ENCODE measurements around the gene RHBDL1. TPM values are rescaled to one million over a fixed set of nuclear protein-coding genes. Genes with fewer than 3 reads are reported as not detected.

RHBDL1 gene
- total RNA-seq, 1 donor from 2014 or later = 1.7 TPM

GRCh38 chr16:720447-720989 lies 45.0 kb downstream of the RHBDL1 start:
- Histone ChIP-seq H3K27ac (peak overlapping the region; percentile 84), H3K36me3 (no peaks in the 10 kb centered on the region), H3K4me1 (peaks cover 37% of the 10 kb centered on the region), H3K4me3 (peak overlapping the region; percentile 70 to 92), H3K9me3 (no peaks in the 10 kb centered on the region), H3K27me3 (no peaks in the 10 kb centered on the region)
- TF ChIP-seq CTCF (IDR thresholded peaks at IDR 0.05) (no peak), POLR2AphosphoS5 (IDR thresholded peaks at IDR 0.05; ENCODE audit: insufficient read depth in 1 of 2, low read depth in 1 of 2) (peak in 1 of 2 donors; percentile 32)
- intact Hi-C loops (cut with DNase I) = loop anchor here (5.0 kb wide), 1 partner anchor 67 kb away; the partner anchor contains the start of genes CHTF18 and RPUSD1
- no peak for DNase-seq (ENCODE audit: extremely low spot score in 2 of 2)

DNA sequence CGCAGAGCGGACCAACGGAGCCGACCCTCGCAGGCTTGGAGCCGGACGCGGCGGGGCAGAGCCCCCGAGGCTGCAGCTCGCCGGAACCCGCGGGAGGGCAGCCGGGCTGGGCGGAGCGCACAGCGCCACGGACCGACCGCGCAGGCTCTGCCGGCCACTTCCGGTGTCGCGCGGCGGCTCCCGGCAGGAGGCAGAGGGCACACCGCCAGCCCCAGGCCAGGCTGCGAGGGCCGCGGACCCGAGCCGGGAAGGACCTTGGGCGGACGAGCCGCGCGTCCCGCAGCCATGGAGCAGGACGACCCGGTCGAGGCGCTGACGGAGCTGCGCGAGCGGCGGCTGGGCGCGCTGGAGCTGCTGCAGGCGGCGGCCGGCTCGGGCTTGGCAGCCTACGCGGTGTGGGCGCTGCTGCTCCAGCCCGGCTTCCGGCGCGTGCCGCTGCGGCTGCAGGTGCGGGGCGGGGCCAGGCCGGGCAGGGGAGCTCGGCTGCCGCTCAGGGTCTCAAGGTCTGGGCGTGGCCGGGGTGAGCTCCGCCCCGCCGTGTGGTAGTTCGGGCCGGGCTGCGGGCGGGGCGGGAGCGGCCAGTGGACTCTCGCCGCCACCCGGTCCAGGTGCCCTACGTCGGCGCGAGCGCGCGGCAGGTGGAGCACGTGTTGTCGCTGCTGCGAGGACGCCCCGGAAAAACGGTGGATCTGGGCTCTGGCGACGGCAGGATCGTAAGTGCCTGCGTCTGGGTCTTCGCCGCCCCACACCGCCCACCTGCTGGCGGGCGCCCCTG lies 45.7 kb downstream of the RHBDL1 start, which contains the start of gene ANTKMT:
Gene ANTKMT, plus strand, starts transcription at position 157 of the 775 bp plus-strand sequence. Its CDS starts 129 bp downstream, at position 286.
- Histone ChIP-seq H3K9me3 (no peaks in the 10 kb centered on the region), H3K27me3 (no peaks in the 10 kb centered on the region), H3K4me3 (peak within 1 kb of the TSS; percentile 70 to 92), H3K27ac (peak within 1 kb of the TSS; percentile 84), H3K36me3 (no peaks in the 10 kb centered on the region), H3K4me1 (peaks cover 35% of the 10 kb centered on the region)
- peak in 1 of 3 experiments; percentile 17 for TF ChIP-seq CTCF (IDR thresholded peaks at IDR 0.05)
- no peak for TF ChIP-seq POLR2AphosphoS5 (IDR thresholded peaks at IDR 0.05; ENCODE audit: insufficient read depth in 1 of 2, low read depth in 1 of 2)
- peak in 1 of 2 donors; percentile 6 for TF ChIP-seq POLR2A (IDR thresholded peaks at IDR 0.05)
- intact Hi-C loops (cut with DNase I) = loop anchor here (5.0 kb wide), 1 partner anchor 66 kb away; the partner anchor contains the start of genes CHTF18 and RPUSD1
- no peak for DNase-seq (ENCODE audit: extremely low spot score in 2 of 2)

DNA sequence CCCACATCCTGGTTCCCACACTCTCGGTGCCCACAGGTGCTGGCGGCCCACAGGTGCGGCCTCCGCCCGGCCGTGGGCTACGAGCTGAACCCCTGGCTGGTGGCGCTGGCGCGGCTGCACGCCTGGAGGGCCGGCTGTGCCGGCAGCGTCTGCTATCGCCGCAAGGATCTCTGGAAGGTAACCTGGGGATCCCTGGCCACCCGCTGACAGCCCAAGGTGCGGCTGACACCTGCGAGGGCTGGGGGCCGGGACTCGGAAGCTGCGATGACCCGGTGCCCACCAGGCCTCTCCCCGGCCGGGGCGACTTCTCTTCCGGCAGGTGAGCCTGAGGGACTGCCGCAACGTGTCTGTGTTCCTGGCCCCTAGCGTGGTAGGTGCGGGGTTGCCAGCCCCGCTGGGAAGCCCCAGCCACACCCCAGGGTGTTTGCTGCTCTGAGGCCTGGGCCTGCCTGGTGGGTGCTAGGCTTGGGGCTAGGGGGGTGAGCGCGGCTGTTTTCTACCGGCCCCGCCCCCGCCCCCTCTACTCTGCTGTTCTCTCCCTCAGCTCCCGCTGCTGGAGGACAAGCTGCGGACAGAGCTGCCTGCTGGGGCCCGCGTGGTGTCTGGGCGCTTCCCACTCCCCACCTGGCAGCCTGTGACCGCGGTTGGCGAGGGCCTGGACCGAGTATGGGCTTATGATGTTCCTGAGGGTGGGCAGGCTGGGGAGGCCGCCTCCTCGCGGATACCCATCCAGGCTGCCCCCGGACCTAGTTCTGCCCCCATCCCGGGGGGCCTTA lies 46.5 kb downstream of the RHBDL1 start:
- Histone ChIP-seq H3K4me1 (peaks cover 36% of the 10 kb centered on the region), H3K27me3 (no peaks in the 10 kb centered on the region), H3K9me3 (no peaks in the 10 kb centered on the region), H3K4me3 (peak overlapping the region; percentile 70 to 92), H3K36me3 (no peaks in the 10 kb centered on the region), H3K27ac (peak overlapping the region; percentile 84)
- DNase-seq (ENCODE audit: extremely low spot score in 2 of 2) = no peak
- TF ChIP-seq CTCF (IDR thresholded peaks at IDR 0.05) = no peak
- no peak for TF ChIP-seq POLR2AphosphoS5 (IDR thresholded peaks at IDR 0.05; ENCODE audit: insufficient read depth in 1 of 2, low read depth in 1 of 2)
- TF ChIP-seq POLR2A (IDR thresholded peaks at IDR 0.05) = no peak
- intact Hi-C loops (cut with DNase I) = loop anchor here (5.0 kb wide), 1 partner anchor 65 kb away; the partner anchor contains the start of genes CHTF18 and RPUSD1

GRCh38 chr16:722835-723633 lies 47.6 kb downstream of the RHBDL1 start:
- DNase-seq (ENCODE audit: extremely low spot score in 2 of 2) = no peak
- peaks cover 47% of the 10 kb centered on the region for H3K4me1 ChIP-seq

More at GRCh38 chr16:722835-723633, 47.6 kb downstream of the RHBDL1 start:
- TF ChIP-seq CTCF (IDR thresholded peaks at IDR 0.05) = no peak
- no peak for TF ChIP-seq POLR2A (IDR thresholded peaks at IDR 0.05)
- no peak for TF ChIP-seq POLR2AphosphoS5 (IDR thresholded peaks at IDR 0.05; ENCODE audit: insufficient read depth in 1 of 2, low read depth in 1 of 2)
- H3K4me3 ChIP-seq = no peak overlapping the region
- H3K27ac ChIP-seq = no peak overlapping the region
- no peaks in the 10 kb centered on the region for H3K36me3 ChIP-seq
- H3K9me3 ChIP-seq = no peaks in the 10 kb centered on the region
- H3K27me3 ChIP-seq = no peaks in the 10 kb centered on the region
- intact Hi-C loops (cut with DNase I) = loop anchor here (5.0 kb wide), 1 partner anchor 64 kb away; the partner anchor contains the start of genes CHTF18 and RPUSD1

All from vagina (tissue), 2 donors.